ENCODE data around the gene IDH1.

GRCh38 chr2:208253600-208254117, 1.2 kb downstream of the IDH1 start:
- TF ChIP-seq YY1 (IDR thresholded peaks at IDR 0.05; ENCODE audit: low read depth, low read length) (no peak), POLR2A (IDR thresholded peaks at IDR 0.05; ENCODE audit: control extremely low read depth in 1 of 2, low read depth in 2 of 2, low read length in 2 of 2) (no peak), HDAC2 (IDR thresholded peaks at IDR 0.05; ENCODE audit: borderline replicate concordance in 1 of 2, low read depth in 2 of 2, low read length in 2 of 2) (no peak), SP1 (IDR thresholded peaks at IDR 0.05; ENCODE audit: low read depth, low read length) (no peak), TAF1 (IDR thresholded peaks at IDR 0.05; ENCODE audit: low read depth, low read length) (no peak), RNF2 (IDR thresholded peaks at IDR 0.05; ENCODE audit: borderline replicate concordance, low read depth, low read length, missing control alignments, poor library complexity, severe bottlenecking) (no peak)
- TF ChIP-seq, protein P1, sequence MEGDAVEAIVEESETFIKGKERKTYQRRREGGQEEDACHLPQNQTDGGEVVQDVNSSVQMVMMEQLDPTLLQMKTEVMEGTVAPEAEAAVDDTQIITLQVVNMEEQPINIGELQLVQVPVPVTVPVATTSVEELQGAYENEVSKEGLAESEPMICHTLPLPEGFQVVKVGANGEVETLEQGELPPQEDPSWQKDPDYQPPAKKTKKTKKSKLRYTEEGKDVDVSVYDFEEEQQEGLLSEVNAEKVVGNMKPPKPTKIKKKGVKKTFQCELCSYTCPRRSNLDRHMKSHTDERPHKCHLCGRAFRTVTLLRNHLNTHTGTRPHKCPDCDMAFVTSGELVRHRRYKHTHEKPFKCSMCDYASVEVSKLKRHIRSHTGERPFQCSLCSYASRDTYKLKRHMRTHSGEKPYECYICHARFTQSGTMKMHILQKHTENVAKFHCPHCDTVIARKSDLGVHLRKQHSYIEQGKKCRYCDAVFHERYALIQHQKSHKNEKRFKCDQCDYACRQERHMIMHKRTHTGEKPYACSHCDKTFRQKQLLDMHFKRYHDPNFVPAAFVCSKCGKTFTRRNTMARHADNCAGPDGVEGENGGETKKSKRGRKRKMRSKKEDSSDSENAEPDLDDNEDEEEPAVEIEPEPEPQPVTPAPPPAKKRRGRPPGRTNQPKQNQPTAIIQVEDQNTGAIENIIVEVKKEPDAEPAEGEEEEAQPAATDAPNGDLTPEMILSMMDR (IDR thresholded peaks at IDR 0.05; ENCODE audit: control extremely low read depth in 1 of 3, insufficient read depth in 1 of 3, low read depth in 1 of 3, low read length in 3 of 3): no peak
- TF ChIP-seq, protein P2, sequence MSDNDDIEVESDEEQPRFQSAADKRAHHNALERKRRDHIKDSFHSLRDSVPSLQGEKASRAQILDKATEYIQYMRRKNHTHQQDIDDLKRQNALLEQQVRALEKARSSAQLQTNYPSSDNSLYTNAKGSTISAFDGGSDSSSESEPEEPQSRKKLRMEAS (IDR thresholded peaks at IDR 0.05): no peak

Measured in H1 (cell line).